Stimulated activated CD4-positive, alpha-beta T cell treated with anti-CD3 and anti-CD28 coated beads, Interleukin-12 subunit alpha, Interleukin-12 subunit beta, amount 100 ng/mL, for 48 hours (primary cell): ENCODE data around the gene RPL23.
"Not testable (repeated sequence)": the region's sequence is repeated elsewhere in the genome, so short reads cannot be mapped to it uniquely, and the experiment has no call there.

Source experiments
- DNase-seq, 3 donors: peaks; one replicate each; pipeline ENCODE4 v3.0.0-alpha.2; 2020; ENCODE audit warnings: low read depth in 2 of 3, low spot score in 1 of 3

RPL23 gene

GRCh38 chr17:38868817-38869525 lies 15.4 kb upstream of the RPL23 start:
- DNase-seq, result peak; percentile 87 to 96 (median 93)

- peak in 1 of 3 donors; percentile 20 for DNase-seq
These were observed 14.7 kb upstream of the RPL23 start for GRCh38 chr17:38867968-38868816.

GRCh38 chr17:38867179-38867967 lies 13.9 kb upstream of the RPL23 start:
- peak; percentile 56 to 91 (median 67) for DNase-seq

- DNase-seq, result no peak
These were observed 11.3 kb upstream of the RPL23 start for GRCh38 chr17:38864636-38865398.

GRCh38 chr17:38861399-38861843 lies 7.9 kb upstream of the RPL23 start:
- DNase-seq, result peak in 1 of 3 donors; percentile 34

- DNase-seq, result no peak
These were observed 3.8 kb upstream of the RPL23 start for GRCh38 chr17:38857271-38857670.

- DNase-seq, result not testable (repeated sequence)
These were observed 1.7 kb upstream of the RPL23 start for GRCh38 chr17:38855101-38855714.

GRCh38 chr17:38852771-38853291 lies 690 bp downstream of the RPL23 start:
- DNase-seq, result no peak

- DNase-seq, result no peak
These were observed 2.1 kb downstream of the RPL23 start for GRCh38 chr17:38851434-38851833.

GRCh38 chr17:38850374-38850773 lies 3.1 kb downstream of the RPL23 start:
- DNase-seq, result no peak

- no peak for DNase-seq
These were observed 4.4 kb downstream of the RPL23 start for GRCh38 chr17:38848939-38849605.

- no peak for DNase-seq
These were observed 5.0 kb downstream of the RPL23 start for GRCh38 chr17:38848557-38848891.

- no peak for DNase-seq
These were observed 9.2 kb downstream of the RPL23 start for GRCh38 chr17:38844261-38844757.

- DNase-seq, result no peak
These were observed 27.7 kb downstream of the RPL23 start for GRCh38 chr17:38825762-38826247.

GRCh38 chr17:38824899-38825761 lies 28.4 kb downstream of the RPL23 start, which contains the start of gene CWC25:
Gene CWC25, minus strand, starts transcription at chr17:38825321. Its CDS starts 138 bp downstream, at chr17:38825183.
- peak; percentile 91 to 99 (median 95) for DNase-seq

- DNase-seq, result peak in 2 of 3 donors; percentile 9 to 13
These were observed 37.8 kb downstream of the RPL23 start for GRCh38 chr17:38815576-38816193.

- DNase-seq, result no peak
These were observed 43.7 kb downstream of the RPL23 start for GRCh38 chr17:38809828-38810227.
